NCI-H1436 treated with DMSO at 0.1 percent for 48 hours (cell line): ENCODE measurements around the gene WSB2.

ENCODE experiments used
- DNase-seq: peaks from one replicate; lab custom pipeline; 2025; lab: John Stamatoyannopoulos, UW

The WSB2 gene

GRCh38 chr12:118061873-118062843 lies 1.2 kb upstream of the WSB2 start:
- DNase-seq: no peak

GRCh38 chr12:118060301-118061010 lies 523 bp downstream of the WSB2 start:
- no peak for DNase-seq

DNA sequence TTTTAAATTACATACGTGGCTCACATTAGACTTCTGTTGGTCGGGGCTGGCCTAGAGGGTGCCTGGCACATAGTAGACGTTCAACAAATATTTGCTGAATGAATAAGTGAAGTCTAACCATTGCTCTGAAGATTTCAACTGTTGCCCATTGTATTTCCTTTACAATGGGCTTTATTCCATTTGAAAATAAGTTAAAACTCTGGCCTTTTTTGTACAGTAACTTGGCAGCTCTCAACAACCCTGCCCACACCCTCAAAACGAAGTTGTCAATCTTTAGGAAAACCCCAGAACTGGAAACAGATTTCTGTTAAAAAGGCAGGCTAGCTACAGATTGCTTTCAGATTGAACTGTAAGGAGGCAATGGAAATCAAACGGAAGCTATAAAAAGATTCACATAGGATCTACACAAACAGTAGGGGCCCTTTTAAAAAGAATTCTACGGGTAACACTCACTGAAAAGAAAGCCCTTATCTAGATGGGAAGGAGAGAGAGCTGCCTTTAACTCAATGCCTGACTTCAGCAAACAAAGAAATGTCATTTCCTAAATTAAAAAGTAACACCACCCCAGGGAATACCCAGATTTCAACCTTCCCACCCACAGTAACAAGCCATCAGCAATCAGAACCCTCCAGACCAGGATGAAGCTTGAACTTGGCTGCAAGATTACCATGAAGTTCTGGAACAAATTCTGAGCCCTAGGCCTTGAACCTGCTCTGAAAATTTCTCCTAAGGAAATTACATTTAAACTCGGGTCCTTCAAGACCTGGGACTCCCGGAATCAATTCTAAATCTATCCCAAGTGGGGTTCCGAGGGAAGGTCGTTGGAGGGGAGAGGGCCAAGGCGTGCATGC lies 1.4 kb downstream of the WSB2 start:
- no peak for DNase-seq

DNA sequence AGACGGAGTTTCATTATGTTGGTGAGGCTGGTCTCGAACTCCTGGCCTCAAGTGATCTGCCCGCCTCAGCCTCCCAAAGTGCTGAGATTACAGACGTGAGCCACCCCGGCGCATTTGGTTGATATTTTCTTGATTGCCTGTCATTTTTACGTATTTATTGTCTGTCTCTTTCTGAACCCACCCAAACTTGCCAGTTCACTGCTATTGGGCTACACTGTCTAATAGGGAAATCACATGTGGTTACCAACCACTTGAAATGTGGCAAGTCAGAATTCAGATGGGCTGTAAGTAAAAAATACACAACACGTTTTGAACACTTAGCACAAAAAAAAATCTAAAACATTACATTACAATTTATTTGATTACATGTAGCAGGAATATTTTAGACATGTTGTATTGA lies 2.1 kb downstream of the WSB2 start:
- DNase-seq: no peak

DNA sequence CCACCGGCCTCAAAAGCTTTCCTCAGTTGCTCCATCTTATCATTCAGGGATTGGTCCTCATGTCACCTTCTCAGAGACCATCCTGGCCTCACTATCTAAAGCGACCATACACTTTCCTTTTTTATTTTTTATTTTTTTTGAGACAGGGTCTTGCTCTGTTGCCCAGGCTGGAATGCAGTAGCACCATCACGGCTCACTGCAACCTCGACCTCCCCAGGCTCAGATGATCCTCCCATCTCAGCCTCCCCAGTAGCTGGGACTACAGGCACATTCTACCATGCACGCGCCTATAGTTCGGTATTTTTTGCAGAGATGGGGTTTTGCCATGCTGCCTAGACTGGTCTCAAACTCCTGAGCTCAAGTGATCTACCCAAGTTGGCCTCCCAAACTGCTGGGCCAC lies 2.8 kb downstream of the WSB2 start:
- no peak for DNase-seq

DNA sequence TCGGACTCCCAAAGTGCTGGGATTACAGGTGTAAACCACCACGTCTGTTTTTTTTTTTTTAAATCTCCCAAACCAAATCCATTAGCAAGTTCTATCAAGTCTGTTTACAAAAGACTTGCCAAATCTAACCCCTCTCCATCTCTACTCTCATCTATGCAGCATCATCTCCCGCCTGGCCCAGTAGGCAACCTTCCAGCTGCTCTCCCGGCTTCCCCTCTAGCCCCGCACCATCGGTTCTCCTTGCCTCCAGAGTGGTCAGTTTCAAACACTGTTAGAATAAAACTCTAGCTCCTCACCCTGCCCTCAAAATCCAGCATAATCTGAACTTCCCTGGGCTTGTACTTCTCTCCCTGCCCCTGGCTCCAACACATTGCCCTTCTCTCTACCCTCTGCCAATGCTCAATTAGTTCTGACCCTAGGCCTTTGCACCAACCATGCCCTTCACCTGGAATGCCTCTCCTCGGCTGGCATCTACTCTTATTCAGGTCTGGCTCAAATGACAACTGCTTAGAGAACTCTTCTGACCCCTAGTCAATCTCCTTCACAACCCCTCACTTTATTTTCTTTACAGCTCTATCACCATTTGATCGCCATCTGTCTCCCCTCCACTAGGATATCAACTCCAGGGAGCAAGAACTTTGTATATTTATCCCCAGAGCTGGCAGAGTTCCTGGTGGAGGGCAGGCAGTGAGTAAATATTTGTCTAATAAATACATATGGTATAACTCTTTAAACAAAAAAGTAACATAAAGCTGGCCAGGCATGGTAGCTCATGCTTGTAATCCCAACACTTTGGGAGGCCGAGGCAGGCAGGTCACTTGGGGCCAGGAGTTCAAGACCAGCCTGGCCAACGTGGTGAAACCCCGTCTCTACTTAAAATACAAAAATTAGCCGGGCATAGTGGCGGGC lies 4.9 kb downstream of the WSB2 start:
- no peak for DNase-seq

- no peak for DNase-seq
Measured at GRCh38 chr12:118055144-118055557, 5.8 kb downstream of the WSB2 start.

GRCh38 chr12:118053071-118053985 lies 7.7 kb downstream of the WSB2 start:
- no peak for DNase-seq

- DNase-seq: no peak
Measured at GRCh38 chr12:118052324-118053070, 8.5 kb downstream of the WSB2 start.

DNA sequence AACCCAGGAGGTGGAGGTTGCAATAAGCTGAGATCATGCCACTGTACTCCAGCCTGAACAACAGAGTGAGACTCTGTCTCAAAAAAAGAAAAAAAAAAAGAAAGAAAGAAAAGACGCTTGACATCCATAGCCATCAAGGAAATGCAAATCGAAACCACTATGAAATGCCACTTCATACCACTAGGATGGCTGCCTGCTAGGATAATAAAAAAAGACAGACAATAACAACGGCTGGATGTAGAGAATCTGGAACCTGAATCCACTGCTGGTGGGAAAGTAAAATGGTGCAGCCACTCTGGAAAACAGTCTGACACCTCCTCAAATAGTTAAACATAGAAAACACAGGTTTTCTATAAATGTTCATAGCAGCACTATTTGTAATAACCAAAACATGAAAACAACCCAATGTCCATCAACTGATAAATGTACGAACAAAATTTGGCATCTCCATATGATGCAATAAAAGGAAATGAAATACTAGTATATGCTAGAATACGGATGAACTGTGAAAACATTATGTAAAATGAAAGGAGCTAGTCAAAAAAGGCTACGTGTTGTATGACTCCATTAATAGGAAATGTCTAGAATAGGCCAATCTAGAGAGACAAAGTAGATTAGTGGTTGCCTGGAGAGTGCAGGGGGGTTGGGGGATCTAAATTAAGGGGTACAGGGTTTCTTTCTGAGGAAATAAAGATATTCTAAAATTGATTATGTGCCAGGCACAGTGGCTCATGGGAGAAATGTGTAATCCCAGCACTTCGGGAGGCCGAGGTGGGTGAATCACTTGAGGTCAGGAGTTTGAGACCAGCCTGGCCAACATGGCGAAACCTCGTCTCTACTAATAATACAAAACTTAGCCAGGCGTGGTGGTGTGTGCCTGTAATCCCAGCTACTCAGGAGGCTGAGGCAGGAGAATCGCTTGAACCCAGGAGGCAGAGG lies 9.7 kb downstream of the WSB2 start:
- no peak for DNase-seq

- DNase-seq: no peak
Measured at GRCh38 chr12:118046430-118046829, 14.5 kb downstream of the WSB2 start.

GRCh38 chr12:118044577-118044976 lies 16.4 kb downstream of the WSB2 start:
- DNase-seq: no peak

- DNase-seq: no peak
Measured at GRCh38 chr12:118044075-118044474, 16.9 kb downstream of the WSB2 start.

- no peak for DNase-seq
Measured at GRCh38 chr12:118042091-118042490, 18.9 kb downstream of the WSB2 start.

GRCh38 chr12:118038137-118038536 lies 22.8 kb downstream of the WSB2 start:
- DNase-seq: no peak

DNA sequence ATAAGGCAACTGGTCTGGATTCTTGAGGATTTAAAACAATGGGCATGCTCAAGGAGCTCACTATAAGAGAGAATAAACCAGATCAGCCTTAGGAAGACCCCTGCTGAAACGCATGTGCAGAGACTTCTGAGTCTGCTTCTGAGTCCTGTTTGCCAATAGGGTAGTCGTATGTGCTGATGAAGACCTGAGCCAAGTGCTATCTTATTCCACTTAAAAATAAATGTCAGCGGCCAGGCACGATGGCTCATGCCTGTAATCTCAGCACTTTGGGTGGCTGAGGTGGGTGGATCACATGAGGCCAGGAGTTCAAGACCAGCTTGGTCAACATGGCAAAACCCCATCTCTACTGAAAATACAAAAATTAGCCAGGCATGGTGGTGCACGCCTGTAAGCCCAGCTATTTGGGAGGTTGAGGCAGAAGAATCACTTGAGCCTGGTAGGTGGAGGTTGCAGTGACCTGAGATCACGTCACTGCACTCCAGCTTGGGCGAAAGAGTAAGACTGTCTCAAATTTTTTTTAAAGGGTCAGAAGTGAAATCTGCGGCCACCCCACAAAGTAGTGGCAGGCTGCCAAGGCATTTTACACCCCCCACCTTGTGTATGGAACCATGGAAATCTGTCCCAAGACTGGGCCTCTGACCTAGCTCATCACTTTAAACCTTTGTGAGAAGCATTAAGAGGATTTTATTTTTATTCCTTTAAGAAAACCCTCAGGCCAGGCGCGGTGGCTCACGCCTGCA lies 24.1 kb downstream of the WSB2 start:
- DNase-seq: no peak
